Daoy (cell line): ENCODE data around the gene SCN8A. TPM values are rescaled to one million over a fixed set of nuclear protein-coding genes. Genes with fewer than 3 reads are reported as not detected.
A peak's percentile ranks its signal among the peaks of the same experiment; 100 is the strongest.
"Not testable (repeated sequence)": the region's sequence is repeated elsewhere in the genome, so short reads cannot be mapped to it uniquely, and the experiment has no call there.

Source experiments
- DNase-seq: peaks from one replicate; pipeline ENCODE4 v3.0.0-alpha.2; 2015; ENCODE audit warnings: low read depth
- total RNA-seq: library from RNA; depleted of rRNA; stranded (reverse); fragments of >200 nt; shearing (Covaris generic); gene quantifications from 2 replicates; pipeline ENCODE4 v1.2.3, GENCODE V29; 2014

Gene SCN8A
- total RNA-seq, 1 experiment from 2014 or later: 3.0 TPM

DNA sequence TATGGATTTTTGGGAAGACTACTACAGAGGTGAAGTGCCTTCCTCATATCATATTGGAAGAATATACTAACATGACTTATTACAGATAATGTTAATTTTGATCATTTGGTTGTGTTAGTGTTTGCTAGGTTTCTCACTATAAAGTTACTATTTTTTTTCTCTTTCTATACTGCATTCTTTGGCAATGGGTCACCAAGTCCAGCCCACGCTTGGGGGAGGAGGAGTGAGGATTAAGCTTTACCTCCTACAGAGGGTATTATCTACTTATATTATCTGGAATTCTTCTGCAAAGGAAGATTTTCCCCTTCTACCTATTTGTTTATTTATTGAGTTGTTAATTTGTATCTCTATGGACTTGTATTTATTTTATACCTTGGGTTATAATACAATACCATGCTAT is 31.5 kb downstream of the SCN8A start:
- DNase-seq: peak; percentile 72

DNA sequence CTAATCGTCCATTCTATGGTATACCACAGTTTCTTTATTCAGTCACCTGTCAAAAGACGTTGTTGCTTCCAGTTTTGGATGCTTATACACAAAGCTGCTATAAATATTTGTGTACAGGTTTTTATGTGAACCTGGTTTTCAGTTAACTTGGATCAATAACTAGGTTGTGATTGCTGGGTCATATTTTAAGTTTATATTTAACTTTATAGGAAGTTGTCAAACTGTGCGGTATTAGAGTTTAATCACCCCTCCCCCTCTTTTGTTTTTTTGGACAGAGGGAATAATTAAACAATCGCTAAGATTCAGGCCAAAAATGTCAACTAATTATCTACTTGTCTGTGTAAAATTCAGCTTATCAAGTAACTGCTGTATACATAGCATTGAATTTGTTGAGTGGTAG is 34.3 kb downstream of the SCN8A start:
- no peak for DNase-seq

DNA sequence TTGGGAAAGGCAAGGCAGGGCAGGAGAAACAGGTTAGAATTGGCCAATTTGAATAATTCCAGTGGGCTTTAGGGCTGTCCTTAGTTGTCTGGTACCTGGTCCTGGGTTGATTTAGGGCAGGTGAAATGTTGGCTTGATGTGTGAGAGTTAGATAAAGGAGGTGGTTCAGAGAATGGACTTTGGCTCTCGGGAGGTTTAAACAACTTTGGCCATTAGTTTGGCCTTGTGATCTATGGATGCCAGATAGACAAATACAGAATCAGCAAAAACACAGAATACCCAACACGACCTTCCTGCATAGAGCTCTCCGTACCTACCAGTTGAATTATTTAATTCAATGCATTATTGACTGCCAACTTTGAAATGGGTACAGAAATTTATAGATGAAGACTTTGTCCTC is 35.1 kb downstream of the SCN8A start:
- DNase-seq: no peak

DNA sequence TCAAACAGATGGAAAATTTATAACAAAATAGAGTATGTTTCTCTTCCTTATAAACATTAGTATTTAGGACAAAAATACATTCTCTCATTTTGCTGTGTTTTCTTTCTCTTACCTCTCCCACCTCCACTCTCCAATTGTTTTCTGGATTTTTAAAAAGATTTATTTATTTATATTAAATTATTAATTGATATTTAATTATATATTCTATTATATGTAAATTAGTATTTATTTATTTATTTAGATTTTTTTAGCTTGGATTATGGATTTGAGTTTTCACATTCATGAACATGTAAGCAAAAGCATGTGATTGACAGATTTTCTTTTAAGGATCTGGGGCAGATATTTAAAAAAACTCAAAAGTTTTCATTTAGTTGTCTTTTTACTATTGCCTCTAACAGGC is 35.6 kb downstream of the SCN8A start:
- no peak for DNase-seq

DNA sequence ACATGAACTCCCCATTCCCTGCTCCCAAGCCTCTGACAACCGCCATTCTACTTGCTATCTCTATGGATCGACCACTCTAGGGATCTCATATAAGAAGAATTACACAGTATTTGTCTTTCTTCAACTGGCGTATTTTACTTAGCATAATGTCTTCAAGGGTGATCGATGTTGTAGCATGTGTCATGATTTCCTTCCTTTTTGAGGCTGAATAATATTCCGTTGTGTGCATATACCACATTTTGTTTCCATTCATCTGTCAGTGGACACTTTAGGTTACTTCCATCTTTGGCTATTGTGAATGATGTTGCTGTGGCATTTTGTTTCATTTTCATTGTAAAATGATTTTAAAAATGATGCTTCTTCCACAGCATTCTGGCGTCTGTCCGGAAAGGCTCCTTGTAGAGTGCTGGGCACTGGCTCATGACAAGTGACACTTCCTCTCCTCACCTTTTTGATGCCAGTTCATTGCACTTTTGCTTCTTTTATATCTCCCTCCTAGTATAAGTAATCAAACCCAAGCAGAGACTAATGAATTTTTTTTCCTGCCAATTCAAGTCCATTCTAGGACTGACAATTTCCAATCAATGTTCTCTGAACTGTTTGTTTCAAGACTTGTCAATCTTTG is 39.3 kb downstream of the SCN8A start:
- no peak for DNase-seq

DNA sequence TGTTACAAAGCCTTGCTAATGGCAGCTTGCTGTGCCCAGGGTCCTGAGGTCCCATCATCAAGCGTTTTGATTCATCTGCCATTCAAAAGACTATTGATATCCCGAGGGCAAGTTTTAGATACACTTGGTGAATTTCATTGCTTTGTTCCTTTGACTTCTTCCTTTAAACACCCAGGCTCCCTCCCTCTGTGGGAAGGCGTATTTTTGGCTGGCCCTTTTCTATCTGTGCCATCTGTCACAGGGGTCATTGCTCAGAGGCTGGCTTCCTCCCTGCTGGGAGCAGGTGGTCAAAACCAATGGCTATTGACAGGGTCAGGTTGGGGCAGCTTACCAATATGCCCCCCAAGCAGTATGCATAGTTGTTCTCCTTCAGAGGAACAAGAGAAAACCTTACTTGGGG is 40.0 kb downstream of the SCN8A start:
- no peak for DNase-seq

DNA sequence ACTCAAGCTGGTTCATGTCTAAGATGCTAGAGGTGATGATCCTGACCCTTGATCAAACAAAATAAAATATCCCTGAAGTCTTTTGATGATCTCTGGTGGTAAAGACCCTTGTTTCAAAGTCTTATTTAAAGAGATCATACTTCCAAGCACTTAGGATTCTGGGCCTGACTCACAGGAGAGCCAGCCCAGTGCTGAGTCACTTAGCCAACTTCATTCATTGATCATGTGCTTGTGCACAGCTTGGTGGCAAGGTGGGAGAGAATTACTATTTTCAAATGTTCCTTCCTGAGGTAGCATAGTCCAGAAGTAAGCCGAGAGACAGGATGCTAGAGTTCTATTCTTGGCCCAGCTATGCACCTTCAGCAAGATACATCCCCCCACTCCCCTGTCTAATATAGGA is 40.6 kb downstream of the SCN8A start:
- peak; percentile 79 for DNase-seq

DNA sequence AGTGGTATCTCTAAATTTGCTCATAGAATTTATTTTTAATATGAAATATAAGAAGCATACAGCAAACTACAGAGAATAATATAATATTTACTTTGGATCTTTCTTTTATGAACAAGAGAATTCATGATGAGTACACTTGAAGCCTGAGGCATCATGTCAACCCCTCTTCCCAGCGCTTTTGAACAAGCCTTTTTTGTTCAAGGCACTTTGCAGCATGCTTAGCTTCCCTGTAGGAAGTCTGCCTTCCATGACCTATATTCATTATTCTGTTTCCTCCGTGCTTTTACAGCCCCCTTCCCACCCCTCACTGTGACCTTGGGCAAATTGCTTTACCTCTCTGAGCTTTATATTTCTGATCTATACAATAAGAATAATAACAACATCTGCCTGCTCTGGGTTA is 41.6 kb downstream of the SCN8A start:
- no peak for DNase-seq

DNA sequence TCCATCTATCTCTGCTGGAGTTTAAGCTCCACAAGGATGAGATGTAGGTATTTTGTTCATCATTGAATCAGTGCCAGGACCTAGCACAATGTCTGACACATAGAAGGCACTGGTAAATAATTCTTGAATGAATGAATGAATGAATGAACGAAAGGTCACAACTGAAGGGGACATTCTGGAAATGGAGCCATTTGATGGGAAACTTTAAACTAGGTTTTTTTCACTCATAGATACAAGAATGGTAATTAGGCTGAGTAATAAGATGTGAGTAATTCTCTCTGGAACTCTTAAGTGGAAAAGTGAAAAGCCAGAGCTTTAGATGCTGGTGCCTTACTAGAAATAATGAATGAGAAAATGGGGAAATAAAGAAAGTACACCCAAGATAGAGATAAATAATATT is 44.3 kb downstream of the SCN8A start:
- DNase-seq: no peak

DNA sequence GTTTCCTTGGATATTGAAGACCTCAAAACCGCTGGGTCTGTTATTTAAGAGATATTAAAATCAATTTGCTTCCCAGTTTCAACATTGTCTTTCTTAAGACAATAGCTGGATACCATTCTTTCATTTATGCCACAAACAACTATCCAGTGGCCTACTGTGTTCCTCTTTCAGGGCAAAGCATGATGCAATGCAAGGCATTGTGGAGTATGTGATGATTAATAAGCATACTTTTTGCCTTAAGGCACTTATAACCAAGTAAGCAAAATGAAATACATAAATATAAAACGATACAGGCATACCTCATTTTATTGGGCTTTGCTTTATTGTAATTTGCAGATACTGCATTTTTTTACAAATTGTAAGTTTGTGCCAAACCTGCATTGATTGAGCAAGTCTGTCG is 45.5 kb downstream of the SCN8A start:
- no peak for DNase-seq

DNA sequence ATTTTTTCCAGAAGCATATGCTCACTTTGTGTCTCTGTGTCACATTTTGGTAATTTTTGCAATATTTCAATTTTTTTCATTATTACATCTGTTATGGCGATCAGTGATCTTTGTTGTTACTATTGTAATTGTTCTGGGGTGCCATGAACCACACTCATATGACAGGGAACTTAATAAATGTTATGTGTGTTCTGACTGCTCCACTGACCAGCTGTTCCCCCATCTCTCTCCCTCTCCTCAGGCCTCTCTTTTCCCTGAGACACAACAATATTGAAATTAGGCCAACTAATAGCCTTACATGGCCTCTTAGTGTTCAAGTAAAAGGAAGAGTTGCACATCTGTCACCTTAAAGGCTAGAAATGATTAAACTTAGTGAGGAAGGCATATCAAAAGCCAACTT is 46.0 kb downstream of the SCN8A start:
- DNase-seq: no peak

DNA sequence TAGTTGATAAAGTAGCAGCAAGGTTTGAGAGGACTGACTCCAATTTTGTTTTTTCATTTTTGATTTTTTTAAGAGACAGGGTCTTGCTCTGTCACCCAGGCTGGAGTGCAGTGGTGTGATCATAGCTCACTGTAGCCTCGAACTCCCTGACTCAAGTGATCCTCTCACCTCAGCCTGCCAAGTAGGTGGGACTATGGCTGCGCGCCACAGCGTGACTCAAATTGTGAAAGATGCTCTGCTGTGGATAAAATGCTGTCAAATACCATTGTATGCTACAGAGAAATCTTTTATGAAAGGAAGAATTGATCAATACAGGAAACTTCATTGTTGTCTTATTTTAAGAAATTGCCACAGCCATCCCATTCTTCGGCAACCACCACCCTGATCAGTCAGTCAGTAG is 48.3 kb downstream of the SCN8A start:
- no peak for DNase-seq

DNA sequence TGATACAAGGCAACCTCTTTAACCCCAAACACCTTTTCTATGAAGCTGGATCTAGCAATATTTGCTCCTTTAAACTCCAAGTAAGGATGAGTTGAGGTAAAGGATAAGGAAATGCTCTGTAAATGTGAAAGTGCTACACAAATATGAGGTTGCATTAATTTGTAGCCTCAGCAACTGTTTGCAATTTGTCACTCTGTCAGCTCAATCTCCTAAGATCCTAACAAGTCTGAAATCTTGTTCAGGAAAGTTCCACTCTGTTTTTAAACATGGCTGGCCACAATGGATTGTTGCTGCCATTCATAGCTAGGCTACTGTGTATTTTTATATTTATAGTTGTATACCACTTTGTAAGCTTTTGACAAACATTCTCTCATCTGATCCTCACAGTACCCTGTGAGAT is 51.3 kb downstream of the SCN8A start:
- DNase-seq: no peak

DNA sequence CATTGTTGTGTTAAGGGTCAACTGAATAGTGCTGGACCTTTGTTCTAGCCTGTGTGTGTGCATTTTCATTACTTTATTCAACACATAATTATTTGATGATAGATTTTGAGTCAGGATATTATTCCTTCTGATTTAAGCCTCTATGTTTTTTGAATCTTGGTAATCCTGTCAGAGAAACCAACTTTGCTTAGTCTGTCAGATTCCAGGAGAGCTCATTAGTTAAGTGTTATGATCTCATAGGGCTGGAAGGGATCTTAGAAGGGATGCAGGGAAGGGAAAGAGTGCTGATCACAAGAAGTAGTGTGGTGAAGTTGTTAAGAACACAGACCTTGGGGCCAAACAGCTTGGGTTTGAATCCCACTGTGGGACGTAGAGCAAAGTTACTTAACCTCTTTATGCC is 52.9 kb downstream of the SCN8A start:
- DNase-seq: no peak

DNA sequence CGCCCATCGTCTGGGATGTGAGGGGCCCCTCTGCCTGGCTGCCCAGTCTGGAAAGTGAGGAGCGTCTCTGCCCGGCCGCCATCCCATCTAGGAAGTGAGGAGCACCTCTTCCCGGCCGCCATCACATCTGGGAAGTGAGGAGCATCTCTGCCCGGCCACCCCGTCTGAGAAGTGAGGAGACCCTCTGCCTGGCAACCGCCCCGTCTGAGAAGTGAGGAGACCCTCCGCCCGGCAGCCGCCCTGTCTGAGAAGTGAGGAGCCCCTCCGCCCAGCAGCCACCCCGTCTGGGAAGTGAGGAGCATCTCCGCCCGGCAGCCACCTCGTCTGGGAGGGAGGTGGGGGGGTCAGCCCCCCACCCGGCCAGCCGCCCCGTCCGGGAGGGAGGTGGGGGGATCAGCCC is 53.7 kb downstream of the SCN8A start:
- not testable (repeated sequence) for DNase-seq

DNA sequence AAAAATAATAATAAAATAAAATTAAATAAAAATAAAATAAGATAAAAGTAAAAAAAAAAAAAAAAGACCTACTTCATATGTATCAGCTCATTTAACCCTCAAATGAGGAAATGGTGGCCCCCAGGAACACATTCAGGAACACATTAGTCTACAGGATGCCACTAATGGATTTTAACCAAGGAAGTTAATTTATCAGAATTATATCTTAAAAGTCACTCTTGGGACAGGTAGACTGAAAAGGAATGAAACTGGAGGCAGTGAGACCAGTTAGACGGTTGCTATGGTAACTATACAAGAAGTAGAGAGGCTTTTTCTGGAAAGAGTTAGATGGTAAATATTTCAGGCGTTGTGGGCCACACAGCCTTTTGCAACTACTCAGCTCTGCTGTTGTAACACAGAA is 54.9 kb downstream of the SCN8A start:
- no peak for DNase-seq

DNA sequence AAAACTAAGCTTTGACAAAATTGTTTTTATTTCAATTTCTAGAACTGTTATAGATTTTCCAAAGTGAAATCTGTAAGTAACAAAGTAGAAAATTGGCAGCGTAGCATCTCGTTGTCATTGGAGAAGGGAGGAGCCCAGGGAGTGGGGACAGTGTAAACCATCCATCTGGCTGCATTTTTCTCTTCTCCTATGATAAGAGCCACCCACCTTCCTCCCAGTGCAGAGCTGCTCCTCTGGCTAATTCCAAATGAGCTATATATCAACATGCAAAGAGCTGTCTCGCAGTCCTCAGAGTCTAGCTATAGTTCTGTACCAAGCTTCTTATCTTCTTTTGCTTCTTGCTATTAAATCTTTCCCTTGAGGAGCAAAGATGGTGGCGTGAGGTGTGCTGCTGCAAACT is 56.6 kb downstream of the SCN8A start:
- DNase-seq: no peak

DNA sequence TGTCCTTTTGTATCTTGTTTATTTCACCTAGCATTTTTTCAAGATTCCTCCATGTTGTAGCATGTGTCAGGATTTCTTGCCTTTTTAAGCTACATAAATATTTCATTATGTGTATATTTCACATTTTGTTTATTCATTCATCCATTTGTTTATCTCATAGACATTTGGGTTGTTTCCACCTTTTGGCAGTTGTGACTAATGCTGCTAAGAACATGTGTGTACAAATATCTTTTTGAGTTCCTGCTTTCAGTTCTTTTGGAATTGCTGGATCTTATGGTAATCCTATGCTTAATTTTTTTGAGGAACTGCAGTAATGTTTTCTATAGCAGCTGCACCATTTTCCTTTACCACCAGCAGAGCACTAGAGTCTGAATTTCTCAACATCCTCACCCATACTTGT is 62.4 kb downstream of the SCN8A start:
- no peak for DNase-seq

DNA sequence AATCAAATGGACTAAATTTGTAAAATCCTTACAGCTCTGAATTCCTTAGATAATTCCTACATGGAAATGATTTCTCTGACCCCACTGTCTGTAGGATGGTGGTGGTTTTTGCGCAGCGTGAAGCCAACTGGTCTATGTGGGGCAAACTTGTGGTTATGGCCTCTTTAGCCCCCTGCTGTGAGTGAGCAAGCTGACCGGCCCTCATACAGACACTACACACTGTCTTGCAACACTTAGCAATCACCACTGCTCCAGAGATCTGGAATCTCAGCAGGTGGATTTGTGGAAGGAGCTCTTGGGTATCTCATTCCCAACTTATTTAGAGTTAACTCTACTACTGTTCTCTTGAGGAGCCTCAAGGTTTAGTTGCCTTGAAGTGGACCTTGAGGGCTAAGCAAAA is 70.2 kb downstream of the SCN8A start:
- DNase-seq: peak; percentile 28

DNA sequence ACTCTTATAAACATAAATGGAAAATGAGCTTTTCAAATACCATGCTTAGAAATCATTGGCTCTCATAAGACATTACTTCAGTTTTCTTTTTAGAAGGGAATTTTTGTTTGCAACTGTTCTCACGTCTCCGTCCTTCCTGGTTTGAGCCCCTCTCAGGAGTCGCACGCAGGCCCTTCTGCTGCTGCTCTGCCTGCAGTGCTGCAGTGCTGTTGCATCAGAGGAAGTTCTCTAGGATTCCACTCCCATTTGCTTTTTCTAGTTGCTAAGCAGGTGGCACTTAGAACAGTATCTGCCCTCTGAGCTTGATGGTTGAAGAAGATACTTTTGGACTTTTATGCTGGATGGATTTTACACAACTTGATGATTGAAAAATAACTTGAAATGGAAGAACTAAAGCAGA is 70.8 kb downstream of the SCN8A start:
- no peak for DNase-seq

DNA sequence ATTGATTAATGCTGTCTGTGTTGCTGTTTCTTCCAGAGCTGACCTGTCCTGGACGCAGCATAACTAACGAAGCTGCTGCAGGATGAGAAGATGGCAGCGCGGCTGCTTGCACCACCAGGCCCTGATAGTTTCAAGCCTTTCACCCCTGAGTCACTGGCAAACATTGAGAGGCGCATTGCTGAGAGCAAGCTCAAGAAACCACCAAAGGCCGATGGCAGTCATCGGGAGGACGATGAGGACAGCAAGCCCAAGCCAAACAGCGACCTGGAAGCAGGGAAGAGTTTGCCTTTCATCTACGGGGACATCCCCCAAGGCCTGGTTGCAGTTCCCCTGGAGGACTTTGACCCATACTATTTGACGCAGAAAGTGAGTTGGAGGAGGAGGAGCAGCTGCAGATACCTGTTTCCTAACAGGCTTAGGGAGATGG is 71.7 kb downstream of the SCN8A start:
- DNase-seq: no peak

DNA sequence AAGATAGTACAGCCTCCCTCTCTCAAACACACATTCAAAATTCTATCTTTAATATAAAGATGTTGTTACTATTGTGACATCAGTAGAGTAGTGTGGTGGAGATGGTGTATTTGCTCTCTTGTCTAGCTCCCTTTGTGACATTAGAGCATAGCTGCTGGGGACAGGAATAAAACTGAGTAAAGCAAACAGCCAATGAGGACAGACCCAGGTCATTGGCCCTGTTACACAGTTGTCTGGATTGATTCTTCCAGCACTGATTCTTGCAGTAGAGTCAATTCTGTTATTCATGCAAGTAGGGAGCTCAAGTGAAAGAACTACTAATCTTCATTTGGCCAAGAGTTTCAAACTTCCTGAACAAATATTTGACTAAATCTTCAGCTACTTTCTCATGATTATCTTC is 72.4 kb downstream of the SCN8A start:
- DNase-seq: no peak

DNA sequence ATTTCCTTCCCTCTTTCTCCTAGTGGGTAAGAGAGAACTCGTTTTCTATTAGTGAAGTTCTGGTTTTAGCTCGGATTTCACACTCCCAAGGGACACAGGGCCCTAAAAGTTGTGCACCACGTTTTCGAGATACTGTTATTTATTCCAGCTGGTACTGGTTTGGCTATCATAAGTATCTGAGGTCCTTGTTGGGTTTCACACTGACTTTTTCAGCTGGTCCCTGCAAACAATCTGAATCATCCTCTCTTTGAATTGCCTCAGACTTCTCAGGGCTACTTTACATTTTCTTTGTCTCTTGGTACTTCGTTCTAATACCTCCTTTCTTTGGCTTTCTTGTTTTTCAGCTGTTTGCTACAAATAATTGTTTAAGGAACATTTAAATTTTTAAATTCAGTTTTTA is 75.7 kb downstream of the SCN8A start:
- DNase-seq: no peak

DNA sequence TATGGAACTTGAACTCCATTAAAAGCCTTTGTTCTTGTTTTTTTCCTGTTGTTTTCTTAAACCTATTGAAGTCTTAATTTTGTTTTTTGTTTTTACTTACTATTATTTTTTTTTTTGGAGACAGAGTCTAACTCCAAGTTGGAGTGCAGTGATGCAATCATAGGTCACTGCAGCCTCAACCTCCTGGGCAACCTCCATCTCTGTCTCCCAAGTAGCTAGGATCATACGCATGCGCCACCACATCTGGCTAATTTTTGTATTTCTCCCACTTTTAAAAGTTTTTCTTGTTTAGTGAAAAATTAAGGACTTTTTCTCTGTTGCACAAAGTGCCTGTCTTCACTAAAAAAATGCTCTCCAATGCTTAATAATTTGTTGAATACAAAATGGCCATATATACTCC is 76.2 kb downstream of the SCN8A start:
- no peak for DNase-seq

DNA sequence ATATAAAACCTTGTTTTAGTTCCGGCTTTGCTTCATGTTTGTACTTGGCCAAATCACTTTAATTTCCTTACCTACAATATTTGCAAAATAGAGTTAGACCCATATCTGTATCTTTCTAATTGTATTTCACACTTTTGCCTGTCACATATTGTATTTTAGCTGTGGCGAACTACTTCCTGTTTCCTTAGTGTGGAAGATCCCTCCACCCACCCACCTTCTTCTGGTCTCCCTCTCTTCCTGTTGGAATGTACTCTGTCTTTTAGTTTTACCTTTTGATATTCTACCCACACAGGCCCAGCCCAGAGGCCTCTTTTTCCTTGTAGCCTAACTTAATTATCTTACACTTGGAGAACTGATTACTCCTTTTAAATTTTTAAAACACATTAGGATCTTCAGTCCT is 78.2 kb downstream of the SCN8A start:
- no peak for DNase-seq
